Transverse colon (tissue), 3 donors: ENCODE data around the gene KTN1.

Experiments
- CTCF ChIP-seq, 5 experiments: fragments of 200-600 bp in 3 of 5; fragments of 450-650 bp in 2 of 5; sonication (generic) in 3 of 5; IDR thresholded peaks; 1 replicate in 2 of 5; 2 replicates in 3 of 5; pipeline ENCODE4 v1.5.1; 2016 to 2017; ENCODE audit warnings: antibody characterized with exemption in 5 of 5, inconsistent platforms in 3 of 5, mild to moderate bottlenecking in 2 of 5, moderate library complexity in 1 of 5
- POLR2A ChIP-seq: fragments of 450-650 bp; IDR thresholded peaks from one replicate; pipeline ENCODE4 v1.6.1; 2016; ENCODE audit warnings: antibody characterized with exemption, mild to moderate bottlenecking, moderate library complexity

- no peak for TF ChIP-seq POLR2A
- no peak for TF ChIP-seq CTCF (IDR thresholded peaks at IDR 0.05)
Observed at GRCh38 chr14:55713486-55713885, 133.5 kb downstream of the KTN1 start.
